ENCODE measurements around the gene OR4A16.

Gene OR4A16, protein sequence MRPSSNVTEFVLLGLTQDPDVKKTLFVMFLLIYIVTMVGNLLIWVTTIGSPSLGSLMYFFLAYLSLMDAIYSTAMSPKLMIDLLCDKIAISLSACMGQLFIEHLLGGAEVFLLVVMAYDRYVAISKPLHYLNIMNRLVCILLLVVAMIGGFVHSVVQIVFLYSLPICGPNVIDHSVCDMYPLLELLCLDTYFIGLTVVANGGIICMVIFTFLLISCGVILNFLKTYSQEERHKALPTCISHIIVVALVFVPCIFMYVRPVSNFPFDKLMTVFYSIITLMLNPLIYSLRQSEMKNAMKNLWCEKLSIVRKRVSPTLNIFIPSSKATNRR

DNA sequence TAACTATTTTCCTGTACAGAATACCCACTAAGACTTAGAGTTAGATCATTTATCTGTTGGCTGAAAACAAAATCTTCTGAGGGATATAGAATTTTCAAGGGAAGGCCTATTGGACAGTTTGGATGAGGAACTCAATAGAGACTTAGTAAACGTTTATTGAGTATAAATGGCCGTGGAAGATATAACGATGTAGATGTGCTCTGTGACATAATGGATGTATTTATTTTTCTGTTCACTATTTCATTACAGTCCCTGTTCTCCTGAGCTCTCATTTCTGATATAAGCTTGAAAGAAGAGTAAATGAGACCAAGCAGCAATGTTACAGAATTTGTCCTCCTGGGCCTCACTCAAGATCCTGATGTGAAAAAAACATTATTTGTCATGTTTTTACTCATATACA, at the start of gene OR4A16:
Gene OR4A16 (plus strand): TSS at position 301 of the 400 bp plus-strand sequence. CDS start 0 bp downstream, at position 301.
- no peak for DNase-seq (ENCODE audit: low spot score)

- no peak for DNase-seq (ENCODE audit: low spot score)
Observed at GRCh38 chr11:55324500-55324899, 18.5 kb upstream of the OR4A16 start.

- DNase-seq (ENCODE audit: low spot score): no peak
Observed at GRCh38 chr11:55345306-55345705, 2.3 kb downstream of the OR4A16 start.

GRCh38 chr11:55349032-55349431, 6.0 kb downstream of the OR4A16 start:
- DNase-seq (ENCODE audit: low spot score): no peak

DNA sequence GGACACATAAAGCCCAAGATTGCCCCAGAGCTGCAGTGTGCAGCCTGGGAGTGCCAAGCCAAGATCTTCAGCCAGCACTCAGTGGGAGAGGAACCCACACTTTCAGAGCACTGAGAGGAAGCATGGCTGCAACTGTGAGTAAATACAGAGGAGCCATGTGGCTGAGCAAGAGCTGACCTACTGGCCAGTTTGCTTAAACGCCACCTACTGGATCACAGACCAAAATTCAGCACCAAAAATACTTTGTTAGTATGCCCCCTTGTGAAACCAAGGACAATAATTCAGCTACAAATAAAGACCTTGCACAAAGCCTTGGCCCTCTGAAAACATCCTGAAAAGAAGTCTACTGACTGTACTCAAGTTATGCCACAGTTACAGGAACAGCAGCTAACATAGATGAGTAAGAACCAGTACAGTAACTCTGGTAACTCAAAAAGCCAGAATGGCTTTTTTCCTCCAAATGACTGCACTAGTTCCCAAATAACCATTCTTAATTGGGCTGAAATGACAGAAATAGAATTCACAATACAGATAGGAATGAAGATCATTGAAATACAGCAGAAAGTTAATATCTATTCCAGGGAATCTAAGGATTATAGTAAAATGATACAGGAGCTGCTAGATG, 14.7 kb downstream of the OR4A16 start:
- no peak for DNase-seq (ENCODE audit: low spot score)

- no peak for DNase-seq (ENCODE audit: low spot score)
Observed at GRCh38 chr11:55367674-55368073, 24.7 kb downstream of the OR4A16 start, which contains the start of gene OR4A15. OR4A15 (plus strand) TSS chr11:55367974; CDS start chr11:55367974, 0 bp downstream.

All from pons (tissue), 1 donor.